ENCODE measurements around the gene CACNA1G. TPM values are rescaled to one million over a fixed set of nuclear protein-coding genes. Genes with fewer than 3 reads are reported as not detected.
A peak's percentile ranks its signal among the peaks of the same experiment; 100 is the strongest.

The CACNA1G gene
- total RNA-seq, 2 donors from 2014 or later, result 0.84 to 1.1 TPM

DNA sequence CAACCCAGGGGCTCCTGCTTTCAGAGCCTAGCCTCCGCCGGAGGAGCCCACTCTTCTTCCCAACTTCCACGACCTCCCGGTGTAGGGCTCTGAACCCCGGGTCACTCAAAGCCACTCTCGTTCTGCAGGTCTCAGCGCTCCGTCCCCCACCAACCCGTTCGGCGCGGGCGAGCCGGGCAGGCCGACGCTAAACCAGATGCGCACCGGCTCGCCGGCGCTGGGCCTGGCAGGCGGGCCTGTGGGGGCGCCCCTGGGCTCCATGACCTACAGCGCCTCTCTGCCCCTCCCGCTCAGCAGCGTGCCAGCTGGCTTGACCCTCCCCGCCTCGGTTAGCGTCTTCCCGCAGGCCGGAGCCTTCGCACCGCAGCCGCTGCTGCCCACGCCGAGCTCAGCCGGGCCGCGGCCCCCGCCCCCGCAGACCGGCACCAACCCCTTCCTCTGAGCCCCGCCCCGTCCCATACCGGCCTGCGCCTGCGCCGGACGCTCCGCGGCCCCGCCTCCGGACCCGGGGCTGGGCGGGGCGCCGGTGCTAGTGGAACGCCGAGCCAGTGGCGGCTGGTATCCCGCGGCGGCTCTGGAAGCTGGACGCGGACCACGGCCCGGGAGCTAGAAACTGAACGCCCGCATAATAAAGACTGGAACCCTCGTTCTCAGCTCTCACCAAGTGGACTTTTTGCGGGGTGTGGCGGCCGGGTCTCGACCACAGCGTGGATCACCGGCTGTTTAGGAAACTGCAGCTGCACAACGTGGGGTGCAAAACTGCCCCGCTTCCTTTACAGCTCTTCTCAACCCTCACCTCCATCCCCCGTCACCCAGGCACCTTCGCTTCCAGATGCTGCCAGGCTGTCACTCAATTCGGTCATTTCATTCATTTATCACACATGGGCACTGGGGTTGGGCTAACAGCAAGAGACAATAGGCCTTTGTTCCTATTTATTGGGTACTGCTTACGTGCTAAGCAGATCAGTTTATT is 18.5 kb upstream of the CACNA1G start:
- H3K4me1 Mint-ChIP-seq, result peaks cover 10% of the 10 kb centered on the region
- TF ChIP-seq CTCF (conservative IDR thresholded peaks at IDR 0.05), result peak; percentile 52
- WGBS, 2 experiments (ENCODE audit: insufficient coverage in 1 of 2, insufficient read length in 1 of 2), result 3 to 4% methylated on average over 56 to 82 of the region's 82 CpGs
- Histone ChIP-seq H3K4me1 (ENCODE audit: control insufficient read depth, insufficient read depth, low read length) (peaks cover 6% of the 10 kb centered on the region), H3K9ac (ENCODE audit: extremely low read depth, low read length, poor library complexity, severe bottlenecking) (peak overlapping the region; percentile 59), H3K27me3 (ENCODE audit: control insufficient read depth, insufficient read depth, low read length, poor library complexity, severe bottlenecking) (no peaks in the 10 kb centered on the region), H3K27ac (ENCODE audit: low read depth, low read length) (peak overlapping the region; percentile 85), H3K36me3 (ENCODE audit: control insufficient read depth, insufficient read depth, low read length) (no peaks in the 10 kb centered on the region), H3K4me3 (ENCODE audit: low read length) (peak overlapping the region; percentile 84), H3K9me3 (ENCODE audit: control insufficient read depth, low read length) (no peaks in the 10 kb centered on the region)
- H3K4me3 Mint-ChIP-seq, result peak overlapping the region; percentile 69
- DNase-seq, result peak; percentile 97
- H3K27ac Mint-ChIP-seq, result peak overlapping the region; percentile 67
- H3K36me3 Mint-ChIP-seq (ENCODE audit: low read depth), result no peaks in the 10 kb centered on the region
- H3K27me3 Mint-ChIP-seq (ENCODE audit: insufficient read depth), result peaks cover 24% of the 10 kb centered on the region
- no peaks in the 10 kb centered on the region for H3K9me3 Mint-ChIP-seq

DNA sequence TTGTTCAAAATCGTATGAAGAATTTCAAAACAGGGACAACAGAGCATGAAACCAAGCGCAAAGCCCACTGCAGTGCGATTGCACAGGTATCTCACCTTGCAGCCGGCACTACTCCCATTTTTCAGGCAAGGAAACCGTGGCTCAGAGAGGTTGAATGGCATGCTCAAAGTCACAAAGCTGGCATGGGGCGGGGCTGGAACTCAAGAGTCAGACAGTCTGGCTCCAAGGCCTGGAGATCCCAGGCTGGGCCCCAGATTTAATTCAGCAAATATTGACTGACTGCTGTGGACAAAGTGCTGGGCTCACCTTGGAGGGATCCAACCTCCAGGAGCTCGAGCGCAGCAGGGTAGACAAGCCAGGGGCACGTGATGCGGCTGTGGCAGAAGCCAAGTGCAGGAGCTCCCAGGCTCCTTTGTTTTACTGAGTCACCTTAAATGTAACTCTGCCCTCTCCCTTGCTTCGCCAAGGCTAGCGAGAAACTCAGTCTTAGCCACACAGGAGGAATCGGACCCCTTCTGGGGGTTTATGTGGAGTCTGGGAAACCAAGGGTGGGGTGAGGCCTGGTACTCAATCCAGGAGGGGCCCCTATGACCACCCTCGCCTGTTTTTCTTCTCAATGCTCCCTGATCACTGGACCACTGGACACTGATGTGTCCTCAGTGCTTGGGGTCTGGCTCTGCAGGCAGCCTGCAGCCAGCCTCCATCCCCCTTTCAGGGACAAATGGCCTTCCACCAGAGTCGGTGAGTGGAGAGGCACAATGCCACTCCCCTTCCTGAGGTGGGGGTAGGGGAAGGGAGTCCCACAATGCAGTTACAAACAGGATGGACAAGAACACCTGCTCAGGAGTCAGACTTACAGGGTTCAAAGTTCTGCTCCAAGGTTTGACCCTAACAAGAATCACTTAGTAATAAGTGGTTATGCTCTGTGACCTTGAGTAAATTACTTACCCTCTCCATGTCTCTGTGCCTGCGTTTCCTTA is 17.4 kb upstream of the CACNA1G start:
- H3K4me3 ChIP-seq (ENCODE audit: low read length), result peak overlapping the region; percentile 84
- H3K27ac ChIP-seq (ENCODE audit: low read depth, low read length), result peak overlapping the region; percentile 85

More for the DNA sequence above, 17.4 kb upstream of the CACNA1G start:
- Histone ChIP-seq H3K27me3 (ENCODE audit: control insufficient read depth, insufficient read depth, low read length, poor library complexity, severe bottlenecking) (no peaks in the 10 kb centered on the region), H3K36me3 (ENCODE audit: control insufficient read depth, insufficient read depth, low read length) (no peaks in the 10 kb centered on the region), H3K4me1 (ENCODE audit: control insufficient read depth, insufficient read depth, low read length) (peaks cover 13% of the 10 kb centered on the region), H3K9me3 (ENCODE audit: control insufficient read depth, low read length) (no peaks in the 10 kb centered on the region), H3K9ac (ENCODE audit: extremely low read depth, low read length, poor library complexity, severe bottlenecking) (no peak overlapping the region)
- H3K27ac Mint-ChIP-seq, result peak overlapping the region; percentile 67
- 90 to 94% methylated on average over 12 to 16 of the region's 16 CpGs for WGBS, 2 experiments (ENCODE audit: insufficient coverage in 1 of 2, insufficient read length in 1 of 2)
- peak overlapping the region; percentile 69 for H3K4me3 Mint-ChIP-seq
- H3K27me3 Mint-ChIP-seq (ENCODE audit: insufficient read depth), result peaks cover 23% of the 10 kb centered on the region
- peaks cover 10% of the 10 kb centered on the region for H3K4me1 Mint-ChIP-seq
- no peaks in the 10 kb centered on the region for H3K36me3 Mint-ChIP-seq (ENCODE audit: low read depth)
- TF ChIP-seq CTCF (conservative IDR thresholded peaks at IDR 0.05), result no peak
- no peaks in the 10 kb centered on the region for H3K9me3 Mint-ChIP-seq
- DNase-seq, result peak; percentile 60

Measured in endodermal cell (in vitro differentiated cells).